HG03354 (cell line): ENCODE measurements around the gene DCC.
"Not testable (repeated sequence)": the region's sequence is repeated elsewhere in the genome, so short reads cannot be mapped to it uniquely, and the experiment has no call there.

Experiments used
- ATAC-seq: cut with Tn5 transposase; IDR thresholded peaks from one replicate; pipeline ENCODE4 v1.9.1; 2021; ENCODE audit warnings: mild to moderate bottlenecking; ENCODE audit not compliant: unreplicated experiment, poor library complexity, severe bottlenecking

DCC gene

DNA sequence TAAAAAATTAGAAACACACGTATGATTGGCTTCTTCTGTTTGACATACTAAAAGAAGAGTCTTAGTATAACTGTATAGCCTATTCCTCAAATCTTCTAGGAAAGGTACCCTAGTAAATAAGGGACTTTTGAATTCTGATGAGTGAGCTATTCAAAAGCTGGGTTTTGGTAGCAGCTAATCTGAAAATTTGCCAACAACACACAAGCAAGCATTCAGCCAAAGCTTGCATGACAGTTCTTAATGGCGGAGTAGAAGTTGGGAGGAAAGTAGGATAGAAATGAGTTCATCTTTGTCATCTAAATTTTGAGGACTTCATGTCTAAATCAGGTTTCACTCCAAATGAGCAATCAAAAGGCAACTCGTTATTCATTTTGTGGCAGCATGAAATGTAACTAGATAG, 1071.5 kb downstream of the DCC start:
- ATAC-seq = no peak

DNA sequence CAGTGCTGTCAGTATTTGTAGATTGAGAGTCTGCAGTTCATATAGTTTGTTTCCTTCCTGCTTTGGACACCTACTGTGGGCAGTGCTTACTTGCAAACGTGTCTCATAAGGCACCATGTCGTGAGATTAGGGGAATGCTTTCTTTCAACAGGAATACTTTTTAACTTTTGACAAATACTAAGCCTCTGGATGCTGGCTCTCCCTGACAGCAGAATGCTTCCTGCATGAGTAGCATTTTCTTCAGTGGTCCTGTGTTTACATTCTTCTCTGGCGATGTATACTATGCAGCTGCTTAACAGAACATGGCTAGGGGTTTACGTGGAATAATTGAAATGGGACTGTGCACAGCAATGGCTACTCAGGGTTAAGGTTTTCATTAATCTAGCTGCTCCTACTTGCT, 1077.0 kb downstream of the DCC start:
- ATAC-seq = no peak

DNA sequence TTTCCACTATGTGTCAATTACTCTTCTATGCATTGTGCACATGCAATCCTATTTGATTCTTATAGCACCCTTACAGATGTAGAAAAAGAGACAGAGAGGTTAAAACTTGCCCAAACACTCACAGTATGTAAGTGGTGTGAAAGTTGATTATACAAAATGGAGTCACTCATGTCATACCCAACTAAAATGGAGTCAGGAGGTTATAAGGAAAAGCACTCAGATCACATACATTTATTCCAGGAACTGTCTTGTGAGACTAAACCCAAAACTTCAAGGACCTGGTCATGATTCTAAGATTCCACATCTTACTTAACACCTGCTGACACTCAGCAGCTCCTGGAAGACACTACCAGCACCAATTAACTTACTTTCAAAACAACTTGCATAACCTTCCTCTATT, 1081.9 kb downstream of the DCC start:
- no peak for ATAC-seq

DNA sequence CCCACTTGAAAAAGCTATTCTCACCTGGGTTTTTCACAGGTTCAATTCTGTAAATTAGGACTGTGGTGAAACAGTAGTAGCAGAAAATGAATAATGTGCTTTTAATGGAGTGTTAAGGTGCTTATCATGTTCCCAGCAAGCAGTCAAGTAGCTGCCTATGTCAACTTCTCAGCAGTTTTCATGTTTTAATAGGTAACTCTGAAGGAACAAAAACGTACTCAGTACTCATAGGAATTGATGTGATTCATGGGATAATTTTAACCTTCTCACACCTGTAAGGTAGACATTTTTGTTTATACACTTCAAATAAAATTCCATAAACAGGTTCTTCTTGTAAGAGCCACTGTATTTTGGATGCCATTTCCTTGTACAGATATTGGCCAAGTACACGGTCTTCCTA, 1082.9 kb downstream of the DCC start:
- ATAC-seq = no peak

DNA sequence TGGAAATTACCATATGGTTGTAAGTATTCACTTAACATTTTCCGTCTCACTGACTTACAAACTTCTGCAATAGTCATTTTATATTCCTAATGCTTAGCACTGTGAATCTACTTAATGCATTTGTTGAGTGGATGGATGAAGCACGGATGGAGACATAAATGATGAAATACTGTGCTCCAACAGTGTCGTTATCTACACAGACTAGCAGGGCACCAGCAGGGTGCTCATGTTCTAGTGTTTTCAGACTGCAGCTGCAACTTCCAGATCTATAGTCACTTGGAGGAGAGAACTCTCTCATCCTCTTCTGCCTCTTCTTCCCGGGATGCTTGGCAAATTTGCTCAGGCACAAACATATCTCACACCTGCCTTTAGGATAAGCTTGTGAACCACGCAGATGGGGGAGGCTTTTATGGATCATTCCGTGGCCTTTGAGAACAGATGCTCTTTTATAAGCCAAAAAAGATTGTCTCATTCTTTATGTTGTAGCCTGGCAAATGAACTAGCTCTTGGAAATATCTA, 1086.7 kb downstream of the DCC start:
- no peak for ATAC-seq

DNA sequence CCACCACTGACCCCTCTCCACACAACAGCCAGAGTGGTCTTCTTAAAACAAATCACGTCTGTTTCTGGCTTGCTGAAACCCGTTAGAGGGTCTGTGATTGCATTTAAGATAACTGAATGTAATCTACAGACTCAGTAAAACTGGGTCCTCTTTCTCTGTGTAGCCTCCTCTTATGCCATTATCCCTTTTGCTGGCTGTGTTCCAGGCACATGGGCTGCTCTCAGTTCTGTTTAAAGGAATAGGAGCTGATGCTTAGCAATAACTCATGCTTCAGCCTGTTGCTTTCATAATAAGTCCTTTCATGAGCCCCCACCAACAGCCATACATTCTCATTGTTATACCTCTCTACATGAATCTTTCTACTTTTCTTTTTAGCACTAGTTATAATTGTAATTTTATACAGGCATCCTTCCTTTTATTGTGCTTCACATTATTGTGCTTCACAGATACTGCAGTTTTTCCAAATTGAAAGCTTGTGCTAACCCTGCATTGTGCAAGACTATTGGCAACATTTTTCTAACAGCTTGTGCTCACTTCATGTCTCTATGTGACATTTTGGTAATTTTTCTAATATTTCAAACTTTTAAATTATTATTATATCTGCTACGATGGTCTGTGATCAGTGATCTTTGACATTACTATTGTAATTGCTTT, 1101.9 kb downstream of the DCC start:
- no peak for ATAC-seq

DNA sequence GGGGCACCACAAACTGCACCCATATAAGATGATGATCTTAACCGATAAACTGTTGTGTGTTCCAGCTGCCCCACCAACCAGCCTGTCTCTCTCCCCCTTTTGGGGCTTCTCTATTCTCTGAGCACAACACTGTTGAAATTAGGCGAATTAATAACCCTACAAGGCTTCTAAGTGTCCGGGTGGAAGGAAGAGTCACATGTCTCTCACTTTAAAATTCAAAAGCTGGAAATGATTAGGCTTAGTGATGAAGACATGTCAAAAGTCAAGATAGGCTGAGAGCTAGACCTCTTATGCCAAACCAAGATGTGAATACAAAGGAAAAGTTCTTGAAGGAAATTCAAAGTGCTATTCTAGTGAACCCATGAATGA, 1102.4 kb downstream of the DCC start:
- ATAC-seq = no peak

DNA sequence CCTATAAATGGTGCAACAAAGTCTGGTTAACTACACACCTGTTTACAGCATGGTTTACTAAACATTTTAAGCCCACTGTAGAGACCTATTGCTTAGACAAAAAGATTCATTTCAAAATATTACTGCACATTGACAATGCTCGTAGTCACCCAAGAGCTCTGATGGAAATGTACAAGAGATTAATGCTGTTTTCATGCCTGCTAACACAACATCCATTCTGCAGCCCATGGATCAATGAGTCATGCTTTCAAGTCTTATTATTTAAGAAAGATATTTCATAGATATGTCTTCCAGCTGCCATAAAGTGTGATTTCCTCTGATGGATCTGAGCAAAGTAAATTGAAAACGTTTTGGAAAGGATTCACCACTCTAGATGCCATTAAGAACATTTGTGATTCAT, 1103.3 kb downstream of the DCC start:
- no peak for ATAC-seq

DNA sequence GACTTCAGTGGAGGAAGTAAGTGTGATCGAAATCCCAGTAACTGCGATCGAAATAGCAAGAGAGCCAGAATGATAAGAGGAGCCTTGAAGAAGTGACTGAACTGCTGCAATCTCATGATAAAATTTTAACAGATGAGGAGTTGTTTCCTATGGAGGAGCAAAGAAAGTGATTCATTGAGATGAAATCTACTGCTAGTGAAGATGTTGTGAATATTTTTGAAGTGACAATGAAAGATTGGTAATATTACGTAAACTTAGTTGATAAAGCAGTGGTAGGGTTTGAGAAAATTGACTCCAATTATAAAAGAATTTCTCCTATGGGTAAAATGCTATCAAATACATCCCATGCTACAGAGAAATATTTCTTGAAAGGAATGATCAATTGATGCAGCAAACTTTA, 1103.8 kb downstream of the DCC start:
- ATAC-seq = no peak

DNA sequence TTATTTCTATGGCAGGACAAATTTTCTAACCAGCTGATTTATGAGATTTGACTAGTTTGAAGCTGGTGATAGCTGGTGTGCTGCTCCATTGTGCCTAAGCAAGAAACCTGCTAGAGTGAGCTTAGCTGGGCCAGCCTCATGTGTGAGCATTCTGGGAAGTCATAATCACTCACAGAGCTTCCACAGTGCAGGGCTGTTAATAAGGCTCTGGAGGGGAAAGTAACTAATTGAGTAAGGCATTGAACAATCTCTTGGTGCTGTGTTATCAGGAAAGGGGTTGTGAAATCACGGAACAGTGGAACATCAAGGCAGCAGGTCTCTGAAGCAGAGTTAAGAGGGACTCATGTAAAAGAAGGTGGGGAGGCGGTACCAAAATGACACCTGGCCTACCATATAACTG, 1111.9 kb downstream of the DCC start:
- ATAC-seq = no peak

DNA sequence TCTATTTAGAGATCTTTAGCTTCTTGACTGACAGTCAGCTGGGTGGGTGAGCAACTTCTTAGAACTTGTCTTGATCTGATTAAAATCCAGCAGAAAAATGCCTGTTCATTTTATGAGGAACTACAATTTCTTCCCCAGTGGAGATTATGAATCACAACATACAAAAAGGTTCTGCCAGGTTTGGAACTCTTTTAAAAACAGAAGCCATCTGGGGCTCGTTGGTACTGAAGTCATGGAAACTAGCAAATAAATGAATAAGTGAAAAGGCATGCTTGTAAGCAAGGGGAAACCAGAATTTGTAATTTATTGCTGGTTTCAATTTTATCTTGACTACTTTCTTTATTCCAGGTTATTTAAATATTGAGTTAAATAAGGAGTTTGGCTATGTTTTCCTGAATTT, 1117.1 kb downstream of the DCC start:
- ATAC-seq = no peak

DNA sequence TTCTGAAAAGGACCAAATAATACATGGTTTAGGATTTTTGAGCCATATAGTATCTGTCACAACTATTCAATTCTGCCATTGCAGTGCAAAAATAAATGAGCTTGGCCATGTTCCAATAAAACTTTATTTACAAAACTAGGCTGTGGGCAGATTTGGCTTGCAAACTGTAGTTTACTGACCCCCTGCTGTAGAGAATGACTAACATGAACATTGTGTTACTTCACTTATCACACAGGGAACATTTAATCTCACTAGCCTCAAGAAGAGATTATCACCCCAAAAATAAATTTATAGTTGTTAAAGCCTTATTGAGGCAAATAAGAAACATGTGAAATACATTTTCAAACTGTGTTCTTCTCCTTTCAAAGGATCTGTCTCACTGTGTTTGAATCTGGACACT, 1118.3 kb downstream of the DCC start:
- no peak for ATAC-seq

DNA sequence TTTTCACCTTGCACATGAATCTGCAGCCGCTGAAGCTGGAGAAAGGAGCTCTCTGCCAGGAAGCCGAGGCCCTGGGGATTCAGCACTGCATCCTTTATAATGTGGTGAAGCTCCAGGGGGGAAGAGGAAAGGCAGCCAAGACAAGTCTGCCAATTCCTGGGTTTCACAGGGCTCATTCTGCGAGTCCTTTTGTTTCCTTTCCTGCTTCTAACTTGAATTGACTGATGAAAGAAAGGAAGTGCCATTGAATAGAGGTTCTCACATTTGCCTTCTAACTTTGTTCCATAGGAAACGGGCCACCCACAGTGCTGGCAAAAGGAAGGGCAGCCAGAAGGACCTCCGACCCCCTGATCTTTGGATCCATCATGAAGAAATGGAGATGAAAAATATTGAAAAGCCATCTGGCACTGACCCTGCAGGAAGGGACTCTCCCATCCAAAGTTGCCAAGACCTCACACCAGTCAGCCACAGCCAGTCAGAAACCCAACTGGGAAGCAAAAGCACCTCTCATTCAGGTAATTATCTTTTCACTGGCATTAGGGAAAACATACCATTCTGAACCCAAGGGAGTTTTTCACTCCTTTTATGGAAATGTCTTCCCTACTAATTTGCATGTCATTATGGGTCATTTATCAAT, 1119.1 kb downstream of the DCC start:
- no peak for ATAC-seq

DNA sequence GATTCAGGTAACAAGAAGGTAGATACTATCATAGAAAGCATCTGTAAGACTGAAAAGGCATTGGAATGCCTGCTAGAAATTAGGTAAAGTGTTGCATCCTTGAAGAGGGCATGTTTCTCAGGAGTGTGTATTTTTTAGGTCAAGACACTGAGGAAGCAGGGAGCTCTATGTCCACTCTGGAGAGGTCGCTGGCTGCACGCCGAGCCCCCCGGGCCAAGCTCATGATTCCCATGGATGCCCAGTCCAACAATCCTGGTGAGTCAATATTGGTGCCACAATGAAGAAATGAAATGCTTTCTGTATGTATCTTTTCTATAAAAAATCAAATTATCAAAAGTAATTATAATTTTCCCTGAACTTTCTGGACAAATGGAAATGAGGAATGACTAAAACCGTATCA, 1127.8 kb downstream of the DCC start:
- ATAC-seq = no peak

DNA sequence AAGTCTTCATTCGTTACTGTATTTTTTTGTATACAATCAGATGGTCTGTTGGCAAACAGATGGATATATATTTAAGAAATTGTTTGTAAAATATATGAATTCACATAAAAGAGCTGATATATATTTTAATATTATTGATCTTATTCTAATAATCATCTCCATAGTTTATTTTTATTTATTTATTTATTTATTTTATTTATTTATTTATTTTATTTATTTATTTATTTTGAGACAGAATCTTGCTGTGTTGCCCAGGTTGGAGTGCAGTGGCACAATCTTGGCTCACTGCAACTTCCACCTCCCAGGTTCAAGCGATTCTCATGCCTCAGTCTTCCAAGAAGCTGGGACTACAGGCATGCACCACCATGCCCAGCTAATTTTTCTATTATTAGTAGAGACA, 1128.2 kb downstream of the DCC start:
- not testable (repeated sequence) for ATAC-seq

DNA sequence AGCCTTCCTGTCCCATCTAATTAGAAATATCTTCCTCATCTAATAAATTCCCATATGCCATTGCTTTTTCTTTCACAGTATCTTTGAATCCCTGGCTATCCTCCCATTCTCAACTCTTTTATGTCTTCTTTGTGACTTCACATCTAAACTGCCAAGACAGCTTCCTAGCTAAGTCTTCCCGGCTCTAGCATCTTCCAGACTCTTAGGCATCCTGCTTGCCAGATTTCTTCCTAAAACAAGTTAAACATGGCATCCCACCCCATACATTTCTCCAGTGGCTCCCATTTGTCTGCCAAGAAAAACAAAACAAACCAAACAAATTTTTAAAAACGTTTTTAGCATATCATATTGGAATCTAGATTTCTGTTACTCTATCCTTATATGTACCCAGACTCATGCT, 1132.5 kb downstream of the DCC start:
- no peak for ATAC-seq

DNA sequence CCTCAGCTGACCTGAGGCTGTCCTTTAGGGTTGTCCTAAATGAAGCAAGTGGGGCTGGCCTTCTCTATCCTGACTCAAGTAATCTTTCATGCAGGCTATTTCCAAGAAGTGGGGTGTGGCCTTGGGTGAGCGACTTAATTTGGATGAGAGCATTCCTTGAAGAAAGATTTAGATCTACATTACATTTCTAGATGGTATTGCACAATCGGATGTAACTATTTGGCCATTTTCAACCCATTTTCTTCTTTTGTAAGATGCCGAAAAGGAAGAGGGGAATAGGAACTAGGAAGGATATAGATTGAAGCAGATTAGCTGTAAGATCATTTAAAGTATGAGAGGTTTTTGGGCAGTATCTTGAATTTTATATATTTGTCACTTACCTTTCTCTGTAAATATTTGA, 1138.2 kb downstream of the DCC start:
- ATAC-seq = no peak

DNA sequence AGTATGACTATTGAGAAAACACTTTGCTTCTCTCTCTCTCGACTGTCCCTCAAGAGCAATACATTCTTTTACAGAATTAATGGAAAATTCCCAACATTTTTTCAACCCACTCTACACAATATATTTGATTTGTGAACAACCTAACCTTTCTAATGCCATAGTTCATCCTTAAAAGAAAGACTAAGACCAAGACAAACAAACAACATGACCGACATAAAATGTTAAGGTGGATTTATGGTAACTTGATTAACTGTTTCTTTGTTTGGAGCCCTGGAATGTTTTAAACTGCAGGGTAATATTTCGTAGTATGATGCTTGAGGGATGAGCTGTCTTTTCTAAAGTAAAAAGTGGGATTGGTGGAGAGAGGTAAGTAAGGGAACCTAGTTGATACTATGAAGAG, 1146.3 kb downstream of the DCC start:
- ATAC-seq = no peak

DNA sequence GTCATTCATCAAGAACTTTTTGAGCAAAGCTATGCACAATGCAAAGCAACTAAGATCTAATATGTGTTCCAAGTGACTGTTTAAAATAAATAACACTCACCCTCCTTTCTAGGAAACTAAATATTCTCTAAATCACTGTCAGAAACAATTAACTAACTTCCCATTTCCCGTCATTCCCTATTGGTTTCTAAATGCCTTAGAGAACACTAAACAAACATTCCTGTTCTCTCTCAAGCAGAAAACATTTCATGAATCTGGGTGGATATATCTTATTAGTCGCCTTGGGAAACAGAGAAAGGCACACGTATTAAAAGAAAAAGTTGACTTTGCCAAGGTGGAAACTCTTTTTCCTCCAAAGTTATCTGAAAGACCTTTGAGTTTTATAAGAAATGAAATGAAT, 1149.3 kb downstream of the DCC start:
- ATAC-seq = no peak

DNA sequence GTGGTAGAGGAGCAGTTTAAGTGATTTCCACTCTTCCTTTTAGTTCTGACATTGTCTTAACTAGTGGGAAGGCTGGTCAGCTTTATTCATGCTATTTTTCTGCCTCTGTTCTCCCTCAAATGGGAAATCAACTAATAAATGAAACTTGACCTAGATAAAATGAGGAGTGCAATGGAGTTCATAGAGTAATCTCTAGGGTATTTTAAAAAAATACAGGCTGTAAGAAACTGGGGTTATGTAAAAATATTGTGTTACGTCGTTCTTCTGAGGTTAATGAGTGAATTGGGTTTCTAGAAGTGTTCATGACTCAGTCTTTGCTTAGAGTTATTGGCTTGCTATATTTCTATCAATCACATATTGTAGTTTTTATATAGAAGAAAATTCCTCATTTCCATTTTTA, 1150.0 kb downstream of the DCC start:
- ATAC-seq = no peak

DNA sequence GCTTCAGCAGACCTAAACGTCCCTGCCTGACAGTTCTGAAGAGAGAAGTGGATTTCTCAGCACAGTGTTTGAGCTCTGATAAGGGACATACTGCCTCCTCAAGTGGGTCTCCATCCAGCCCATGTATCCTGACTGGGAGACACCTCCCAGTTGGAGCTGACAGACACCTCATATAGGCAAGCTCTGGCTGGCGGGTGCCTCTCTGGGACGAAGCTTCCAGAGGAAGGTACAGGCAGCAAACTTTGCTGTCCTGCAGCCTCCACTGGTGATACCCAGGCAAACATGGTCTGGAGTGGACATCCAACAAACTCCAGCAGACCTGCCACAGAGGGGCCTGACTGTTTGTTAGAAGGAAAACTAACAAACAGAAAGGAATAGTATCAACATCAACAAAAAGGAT, 1156.0 kb downstream of the DCC start:
- no peak for ATAC-seq

DNA sequence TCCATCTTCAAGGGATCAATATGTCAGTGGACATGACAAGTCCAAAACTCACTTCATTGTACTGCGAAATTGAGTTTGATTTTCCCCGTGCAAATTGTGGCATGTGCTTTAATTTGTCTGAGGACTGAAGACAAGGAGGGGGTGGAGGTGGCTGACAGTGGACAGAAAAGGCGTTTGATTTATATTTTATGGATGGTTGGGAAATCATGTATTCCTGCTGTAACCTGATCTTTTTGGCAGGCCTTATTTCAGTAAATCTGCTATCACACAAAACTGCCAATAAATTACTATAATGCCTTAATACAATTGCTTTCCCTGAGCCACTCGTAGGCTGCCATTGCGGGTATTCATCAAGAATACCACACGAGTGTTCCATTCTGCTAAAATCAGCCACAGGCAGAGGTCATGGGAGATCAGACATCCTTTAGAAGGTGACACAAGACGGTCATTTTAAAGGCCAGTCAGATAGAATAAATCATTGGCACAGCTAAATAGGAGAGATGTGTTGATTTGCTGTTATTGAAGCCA, 1164.0 kb downstream of the DCC start:
- no peak for ATAC-seq
